Measurements from ENCODE around the gene SUMO4.

- TF ChIP-seq CTCF (conservative IDR thresholded peaks at IDR 0.05; ENCODE audit: low read length): no peak
- TF ChIP-seq EZH2phosphoT487 (IDR thresholded peaks at IDR 0.05; ENCODE audit: borderline replicate concordance): no peak
Measured at GRCh38 chr6:149387779-149388512, 12.1 kb upstream of the SUMO4 start.
